ENCODE results near the gene ASB13.
"Not testable (repeated sequence)": the region's sequence is repeated elsewhere in the genome, so short reads cannot be mapped to it uniquely, and the experiment has no call there.

ASB13 gene

DNA sequence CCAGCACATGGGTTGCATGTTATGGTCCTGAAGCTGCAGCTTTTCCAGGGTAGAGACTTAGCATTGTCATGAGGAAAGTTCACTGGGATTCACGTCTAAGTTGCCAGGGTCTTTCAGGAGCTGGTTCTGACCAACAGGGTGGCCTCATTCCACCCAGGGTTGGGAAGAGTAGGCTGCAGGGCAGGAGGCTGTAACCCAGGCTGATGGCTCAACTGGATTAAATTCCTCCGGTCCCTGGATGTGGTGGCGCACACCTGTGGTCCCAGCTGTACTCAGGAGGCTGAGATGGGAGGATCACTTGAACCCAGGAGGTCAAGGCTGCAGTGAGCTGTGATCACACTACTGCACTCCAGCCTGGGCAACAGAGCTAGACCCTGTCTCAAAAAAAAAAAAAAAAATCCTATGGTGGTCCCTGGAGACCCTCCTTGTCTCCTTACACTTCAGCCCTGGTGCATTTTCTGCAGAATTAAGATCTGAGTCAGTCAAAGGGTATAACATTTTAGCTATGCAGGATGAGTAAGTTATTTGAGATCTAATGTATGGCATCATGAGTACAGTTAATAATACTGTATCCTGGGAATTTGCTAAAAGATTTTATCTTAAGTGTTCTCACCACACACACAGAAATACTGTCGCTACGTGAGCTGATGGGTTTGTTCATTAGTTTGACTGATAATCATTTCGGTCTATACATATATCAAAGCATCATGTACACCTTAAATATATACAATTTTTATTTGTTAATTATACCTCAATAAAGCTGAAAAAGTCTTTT, 44.0 kb downstream of the ASB13 start:
- no peak for FAIRE-seq

DNA sequence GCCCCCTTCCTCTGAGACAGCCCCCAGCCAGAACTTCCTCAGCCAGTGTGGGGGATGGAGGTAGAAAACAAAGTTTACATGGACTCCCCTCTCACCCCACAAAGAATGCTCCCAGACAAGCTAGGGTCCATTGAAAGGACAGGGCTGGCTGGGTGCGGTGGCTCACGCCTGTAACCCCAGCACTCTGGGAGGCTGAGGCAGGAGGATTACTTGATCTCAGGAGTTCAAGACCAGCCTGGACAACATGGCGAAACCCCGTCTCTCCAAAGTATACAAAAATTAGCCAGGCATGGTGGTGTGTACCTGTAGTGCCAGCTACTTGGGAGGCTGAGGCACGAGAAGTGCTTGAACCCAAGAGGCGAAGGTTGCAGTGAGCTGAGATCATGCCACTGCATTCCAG, 45.0 kb downstream of the ASB13 start:
- not testable (repeated sequence) for FAIRE-seq

- no peak for FAIRE-seq
Observed at GRCh38 chr10:5620966-5621365, 45.4 kb downstream of the ASB13 start.

DNA sequence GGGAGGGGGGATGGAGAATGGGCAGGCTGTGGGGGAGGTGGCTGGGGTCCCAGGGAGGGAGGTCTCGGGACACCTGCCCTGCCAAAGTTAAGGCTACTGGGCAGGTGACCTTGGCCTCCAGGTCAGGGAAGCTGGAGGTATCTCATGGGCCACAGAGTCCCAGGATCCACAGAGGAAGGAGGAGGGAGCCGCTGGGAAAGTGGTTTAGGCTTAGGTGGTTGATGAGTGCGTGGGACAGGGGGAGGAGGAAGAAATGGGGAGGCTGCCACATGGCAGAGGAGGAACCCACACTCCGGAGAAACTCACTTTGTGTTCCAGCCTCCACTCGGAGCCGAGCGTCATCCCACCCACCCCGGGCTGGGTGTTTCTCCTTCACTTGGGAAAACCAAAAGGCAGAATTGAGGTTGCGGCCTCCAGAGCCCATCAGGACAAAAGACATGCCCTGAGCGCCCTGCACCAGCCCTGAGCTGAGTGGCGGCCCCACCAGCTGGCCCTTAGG, 46.1 kb downstream of the ASB13 start:
- no peak for FAIRE-seq

DNA sequence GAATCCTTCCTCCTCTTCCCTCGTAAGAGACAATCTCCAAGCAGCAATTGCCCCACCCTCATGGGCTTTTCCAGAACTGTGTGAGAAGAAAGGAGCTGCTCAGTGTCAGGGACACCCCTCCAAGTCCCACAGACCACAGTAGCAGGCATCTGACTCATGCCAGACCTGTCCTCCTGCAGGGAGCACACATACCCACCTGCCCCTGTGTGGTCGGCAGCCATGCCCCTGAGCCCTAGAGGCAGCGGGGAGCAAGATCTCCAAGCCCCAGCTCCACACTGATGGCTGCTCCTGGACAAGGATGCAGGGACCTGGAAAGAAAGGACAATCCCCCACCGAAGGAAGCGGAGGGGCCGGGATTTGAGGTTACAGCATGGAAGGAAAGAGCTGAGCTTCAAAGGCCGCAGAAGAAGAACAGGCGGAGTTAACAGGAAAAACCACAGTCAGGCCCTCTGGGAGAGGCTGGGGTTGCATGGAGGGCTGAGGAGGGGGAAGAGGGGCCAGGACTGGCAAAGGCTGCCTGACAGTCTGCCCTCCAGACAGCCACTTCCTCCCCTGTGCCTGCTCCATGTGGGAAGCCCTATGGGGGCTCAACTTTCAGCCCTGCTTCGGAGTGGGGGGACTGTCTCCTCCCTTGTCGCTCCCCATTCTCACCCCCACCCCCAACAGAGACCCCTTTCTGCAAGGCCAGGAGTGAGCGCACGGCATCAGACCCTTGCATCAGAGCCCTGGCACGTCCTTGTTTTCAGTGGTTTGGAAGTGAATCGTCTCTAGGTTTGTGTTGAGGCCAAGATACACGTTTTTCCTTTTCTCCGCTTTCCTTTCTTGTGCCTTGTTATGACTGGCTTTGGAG, 46.8 kb downstream of the ASB13 start:
- no peak for FAIRE-seq

GRCh38 chr10:5618829-5619228, 47.6 kb downstream of the ASB13 start:
- FAIRE-seq, result no peak

DNA sequence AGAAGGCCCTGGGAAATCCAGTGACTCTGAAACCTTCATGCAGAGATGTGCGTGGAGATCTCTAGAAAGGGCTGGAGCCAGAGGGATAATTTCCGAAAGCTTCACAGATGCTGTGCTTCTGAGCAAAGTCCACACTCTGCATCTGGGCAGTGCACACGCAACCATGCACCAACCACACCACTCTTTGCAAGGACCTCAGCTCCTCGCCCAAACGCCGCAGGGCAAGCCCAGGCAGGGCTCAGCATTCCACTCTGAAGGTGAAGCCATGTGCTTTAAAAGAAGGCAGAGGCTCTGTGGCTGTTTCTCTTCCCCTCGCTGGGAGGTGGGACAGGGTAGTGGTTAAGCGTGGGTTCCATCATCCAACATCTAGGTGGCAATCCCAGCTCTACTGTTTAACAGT, 48.4 kb downstream of the ASB13 start:
- FAIRE-seq, result no peak

- FAIRE-seq, result no peak
Observed at GRCh38 chr10:5617521-5617920, 48.9 kb downstream of the ASB13 start.

DNA sequence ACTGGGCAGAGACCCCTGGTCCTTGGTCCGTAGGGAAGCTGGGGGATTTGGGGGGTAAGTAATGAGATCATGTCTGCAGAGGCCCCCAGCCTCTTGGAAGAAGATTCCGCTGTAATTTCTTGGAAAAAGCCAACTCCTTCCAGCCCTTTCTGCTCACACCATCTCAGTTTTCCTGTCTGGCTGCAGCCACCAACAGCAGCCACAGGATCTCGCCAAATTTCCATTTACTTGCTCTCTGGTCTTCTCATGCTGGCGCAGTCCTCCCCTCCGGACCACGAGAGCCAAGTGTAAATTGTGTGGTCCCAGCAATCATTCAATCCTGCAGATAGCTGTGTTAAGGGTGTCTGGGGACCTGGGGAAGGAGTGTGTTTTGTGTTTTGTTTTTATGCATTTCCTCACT, 49.6 kb downstream of the ASB13 start:
- FAIRE-seq, result no peak

DNA sequence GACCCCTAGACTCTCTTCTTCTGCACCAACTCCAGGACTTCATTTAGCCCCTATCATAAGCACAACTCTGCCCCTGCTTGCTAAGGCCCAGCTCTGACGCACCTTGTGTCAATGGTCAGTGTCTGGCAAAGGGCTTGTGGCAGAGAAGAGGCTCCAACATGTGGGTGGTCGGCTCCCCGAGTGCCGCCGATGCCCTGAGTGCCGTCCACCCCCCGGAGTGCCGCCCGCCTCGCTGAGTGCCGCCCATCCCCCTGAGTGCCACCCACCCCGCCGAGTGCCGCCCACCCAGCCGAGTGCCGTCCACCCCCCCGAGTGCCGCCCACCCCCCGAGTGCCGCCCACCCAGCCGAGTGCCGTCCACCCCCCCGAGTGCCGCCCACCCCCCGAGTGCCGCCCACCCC, 50.3 kb downstream of the ASB13 start:
- FAIRE-seq, result no peak

DNA sequence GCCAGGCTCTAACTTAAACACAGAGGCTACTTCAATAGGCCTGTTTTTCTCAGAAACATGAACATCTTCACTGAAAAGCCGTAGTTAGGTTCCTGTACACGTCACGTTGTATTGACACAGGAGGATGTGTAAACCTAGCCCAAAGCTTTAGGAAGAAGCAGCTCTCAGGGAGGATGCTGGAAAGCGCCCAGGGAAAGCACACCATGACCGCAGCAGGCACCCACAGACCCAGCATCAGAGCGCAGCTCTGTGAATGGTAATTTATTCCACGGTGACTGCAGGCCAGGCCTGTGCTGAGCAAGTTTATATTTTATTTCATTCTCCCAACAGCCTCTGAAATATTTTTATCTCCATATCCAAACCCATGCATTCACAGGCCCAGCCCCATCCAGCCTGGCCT, 51.1 kb downstream of the ASB13 start:
- FAIRE-seq, result no peak

DNA sequence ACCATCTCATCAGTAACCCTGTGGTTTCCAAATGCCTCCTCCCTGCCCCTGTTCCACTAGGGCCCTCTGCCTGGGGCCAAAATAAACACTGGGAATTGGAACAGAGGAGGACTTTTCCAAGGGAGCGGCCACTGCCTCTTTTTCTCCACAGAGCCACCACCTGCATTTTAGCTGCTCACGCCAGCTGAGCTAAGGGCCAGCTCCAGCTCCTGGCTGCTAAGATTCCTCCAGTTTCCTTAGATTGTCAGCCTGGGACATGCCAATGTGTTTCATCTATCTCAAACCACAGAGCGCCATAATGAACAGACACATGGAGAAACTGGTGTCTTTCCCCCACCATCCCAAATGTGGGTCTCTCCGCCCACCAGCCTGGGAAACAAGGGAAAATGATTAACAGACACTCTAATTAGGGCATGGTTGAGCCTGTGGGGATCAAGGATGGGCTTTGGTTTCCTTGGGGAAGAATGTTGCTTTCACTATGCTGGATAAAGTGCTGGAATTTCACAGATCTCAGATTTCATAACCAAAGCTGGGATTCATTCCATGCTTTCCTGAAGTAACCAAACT, 52.2 kb downstream of the ASB13 start:
- FAIRE-seq, result no peak

- FAIRE-seq, result no peak
Observed at GRCh38 chr10:5613481-5614154, 52.8 kb downstream of the ASB13 start.

GRCh38 chr10:5611899-5612680, 54.3 kb downstream of the ASB13 start:
- FAIRE-seq, result no peak

- no peak for FAIRE-seq
Observed at GRCh38 chr10:5609952-5610616, 56.3 kb downstream of the ASB13 start.

DNA sequence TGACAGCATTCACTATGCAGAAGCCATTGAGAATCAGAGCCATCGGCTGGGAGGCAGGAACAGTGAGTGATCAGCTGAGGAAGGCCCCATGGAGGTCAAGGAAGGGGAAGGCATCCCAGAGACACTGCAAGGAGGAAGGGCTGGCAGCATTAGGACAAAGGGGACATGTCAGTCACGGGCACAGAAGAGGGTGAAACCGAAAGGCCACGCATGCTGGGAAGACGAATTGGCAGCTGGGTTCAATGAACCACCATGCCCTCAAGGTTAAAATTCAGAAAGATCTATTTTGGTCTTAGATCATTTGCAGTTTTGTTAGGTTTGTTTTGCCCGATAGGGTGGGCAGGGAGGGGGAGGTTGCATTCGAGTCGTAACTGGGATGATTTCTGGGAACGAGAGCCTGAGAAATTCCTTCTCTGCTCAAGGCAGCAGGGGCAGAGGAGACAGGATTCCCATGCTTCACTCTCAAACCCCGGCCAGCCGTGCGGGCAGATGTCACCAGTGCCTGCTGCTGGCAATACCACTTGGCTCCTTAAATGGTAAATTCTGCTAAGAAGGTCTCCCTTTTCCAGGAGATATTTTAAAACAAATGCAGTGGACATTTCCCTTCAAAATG, 57.7 kb downstream of the ASB13 start:
- no peak for FAIRE-seq

GRCh38 chr10:5607594-5607993, 58.8 kb downstream of the ASB13 start:
- no peak for FAIRE-seq

DNA sequence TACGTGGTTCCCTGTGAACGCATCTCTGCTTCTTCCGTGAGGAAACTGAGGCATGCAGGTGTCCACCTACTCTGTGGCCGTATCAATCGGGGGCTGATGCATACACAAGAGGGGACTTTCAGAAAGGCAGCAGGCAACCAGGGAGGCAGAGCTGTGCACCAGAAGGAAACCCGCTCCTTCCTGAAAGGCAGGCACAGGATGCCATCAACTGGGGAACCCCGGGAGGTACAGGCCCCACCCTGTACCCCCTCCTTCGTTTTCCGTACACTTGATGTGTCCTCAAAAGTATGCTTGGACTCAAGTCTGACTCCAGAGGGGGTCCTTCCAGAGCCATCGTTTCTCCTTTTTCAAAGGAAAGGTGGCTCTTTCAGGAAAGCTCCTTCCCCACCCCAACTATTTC, 59.5 kb downstream of the ASB13 start:
- FAIRE-seq, result no peak

DNA sequence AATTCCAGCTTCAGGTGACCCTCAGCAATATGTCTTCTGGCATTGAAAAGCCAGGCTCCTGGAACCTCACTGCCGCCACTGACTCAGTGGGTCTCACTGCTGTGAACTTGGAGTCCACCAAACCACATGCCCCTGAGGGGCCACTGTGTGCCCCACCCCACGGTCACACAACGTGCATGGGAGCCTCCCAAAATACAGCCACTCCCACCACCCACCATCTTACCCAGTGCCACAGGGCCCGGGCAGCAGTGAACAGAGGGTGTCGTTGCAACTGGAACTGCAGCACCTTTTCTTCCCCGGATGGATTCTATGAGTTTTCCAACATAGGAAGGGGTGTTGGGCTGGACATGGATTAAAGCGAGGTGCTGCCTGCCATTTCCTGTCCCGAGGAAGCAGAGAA, 60.1 kb downstream of the ASB13 start:
- FAIRE-seq, result no peak

GRCh38 chr10:5604961-5605360, 61.4 kb downstream of the ASB13 start:
- FAIRE-seq, result no peak

DNA sequence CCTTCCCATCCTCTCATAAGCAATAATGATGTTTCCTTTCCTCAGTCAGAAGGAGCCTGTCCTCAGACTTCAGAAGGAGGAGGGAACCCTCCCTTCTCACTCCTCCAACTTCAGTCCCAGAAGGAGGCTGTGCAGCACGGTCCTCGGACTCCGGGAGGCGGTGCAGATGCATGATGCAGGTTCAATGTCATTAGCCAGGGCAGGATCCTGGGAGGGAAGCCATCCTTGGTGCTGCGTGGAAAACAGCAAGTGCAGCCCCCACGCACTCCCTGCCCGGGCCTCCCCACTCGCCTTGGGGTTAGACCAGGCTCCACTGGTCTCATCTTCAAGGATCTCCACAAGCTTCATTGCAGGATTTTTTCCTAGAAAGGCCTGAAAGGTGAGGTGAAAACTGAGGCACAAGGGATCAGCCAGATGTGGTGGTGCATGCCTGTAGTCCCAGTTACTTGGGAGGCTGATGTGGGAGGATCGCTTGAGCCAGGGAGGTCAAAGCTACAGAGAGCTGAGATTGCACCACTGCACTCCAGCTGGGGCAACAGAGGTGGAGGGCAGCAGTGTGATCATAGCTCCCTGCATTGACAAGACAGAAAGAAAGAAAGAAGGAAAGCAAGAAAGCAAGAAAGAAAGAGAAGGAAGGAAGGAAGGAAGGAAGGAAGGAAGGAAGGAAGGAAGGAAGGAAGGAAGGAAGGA, 62.0 kb downstream of the ASB13 start:
- no peak for FAIRE-seq

Data from endometrium (tissue), 2 donors.